NCI-H1092 (cell line): ENCODE results near the gene CABP2.
"Not testable (repeated sequence)": the region's sequence is repeated elsewhere in the genome, so short reads cannot be mapped to it uniquely, and the experiment has no call there.

Source experiments
- DNase-seq: peaks from one replicate; lab custom pipeline; 2025; lab: John Stamatoyannopoulos, UW

CABP2 gene

GRCh38 chr11:67476692-67477091 is 46.6 kb downstream of the CABP2 start:
- DNase-seq = not testable (repeated sequence)

DNA sequence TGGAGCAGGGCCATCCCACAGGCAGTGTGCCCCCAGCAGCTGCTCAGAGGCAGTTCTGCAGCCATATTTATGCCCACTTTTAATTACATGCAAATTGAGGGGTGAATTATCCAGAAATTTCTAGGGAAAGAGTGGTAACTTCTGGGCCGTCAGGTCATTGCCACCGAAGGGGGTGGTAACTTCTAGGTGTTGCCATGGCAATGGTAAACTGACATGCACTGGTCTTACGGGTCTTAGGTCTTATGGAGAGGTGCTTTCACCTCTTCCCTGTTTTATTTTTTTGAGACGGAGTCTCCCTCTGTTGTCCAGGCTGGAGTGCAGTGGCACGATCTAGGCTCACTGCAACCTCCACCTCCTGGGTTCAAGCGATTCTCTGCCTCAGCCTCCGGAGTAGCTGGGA is 50.4 kb downstream of the CABP2 start:
- DNase-seq = no peak

- no peak for DNase-seq
Measured at GRCh38 chr11:67470337-67471002, 52.8 kb downstream of the CABP2 start.

GRCh38 chr11:67469508-67469811 is 53.8 kb downstream of the CABP2 start:
- no peak for DNase-seq
